ENCODE results near the gene HBB. TPM values are rescaled to one million over a fixed set of nuclear protein-coding genes. Genes with fewer than 3 reads are reported as not detected.
"Not testable (repeated sequence)": the region's sequence is repeated elsewhere in the genome, so short reads cannot be mapped to it uniquely, and the experiment has no call there.

HBB gene
- total RNA-seq, 1 donor from 2014 or later: 100 TPM

GRCh38 chr11:5267033-5267563 is 40.2 kb upstream of the HBB start:
- no peaks in the 10 kb centered on the region for H3K4me1 ChIP-seq
- intact Hi-C loops (cut with micrococcal nuclease): no loop called here
- H3K36me3 ChIP-seq: no peaks in the 10 kb centered on the region
- DNase-seq: no peak
- H3K27ac ChIP-seq (replicated peaks): no peak overlapping the region
- no peak for TF ChIP-seq CTCF (IDR thresholded peaks at IDR 0.05; ENCODE audit: borderline replicate concordance)
- H3K9me3 ChIP-seq (replicated peaks): no peaks in the 10 kb centered on the region
- H3K4me3 ChIP-seq: no peak overlapping the region
- H3K27me3 ChIP-seq (ENCODE audit: low read depth): no peaks in the 10 kb centered on the region

- Histone ChIP-seq H3K4me1 (no peaks in the 10 kb centered on the region), H3K36me3 (no peaks in the 10 kb centered on the region), H3K27ac (replicated peaks) (no peak overlapping the region), H3K9me3 (replicated peaks) (no peaks in the 10 kb centered on the region), H3K27me3 (ENCODE audit: low read depth) (no peaks in the 10 kb centered on the region), H3K4me3 (no peak overlapping the region)
- DNase-seq: no peak
- intact Hi-C loops (cut with micrococcal nuclease): no loop called here
- TF ChIP-seq CTCF (IDR thresholded peaks at IDR 0.05; ENCODE audit: borderline replicate concordance): no peak
Observed at GRCh38 chr11:5266609-5267008, 39.7 kb upstream of the HBB start.

GRCh38 chr11:5265832-5266231 is 39.0 kb upstream of the HBB start:
- intact Hi-C loops (cut with micrococcal nuclease): no loop called here
- DNase-seq: no peak
- no peak for TF ChIP-seq CTCF (IDR thresholded peaks at IDR 0.05; ENCODE audit: borderline replicate concordance)
- Histone ChIP-seq H3K27me3 (ENCODE audit: low read depth) (no peaks in the 10 kb centered on the region), H3K36me3 (no peaks in the 10 kb centered on the region), H3K4me3 (no peak overlapping the region), H3K9me3 (replicated peaks) (no peaks in the 10 kb centered on the region), H3K27ac (replicated peaks) (no peak overlapping the region), H3K4me1 (no peaks in the 10 kb centered on the region)

- H3K27ac ChIP-seq (replicated peaks): no peak overlapping the region
- no peaks in the 10 kb centered on the region for H3K27me3 ChIP-seq (ENCODE audit: low read depth)
- TF ChIP-seq CTCF (IDR thresholded peaks at IDR 0.05; ENCODE audit: borderline replicate concordance): no peak
- H3K4me3 ChIP-seq: no peak overlapping the region
- intact Hi-C loops (cut with micrococcal nuclease): no loop called here
- no peaks in the 10 kb centered on the region for H3K36me3 ChIP-seq
- no peaks in the 10 kb centered on the region for H3K4me1 ChIP-seq
- peaks cover 8% of the 10 kb centered on the region for H3K9me3 ChIP-seq (replicated peaks)
- DNase-seq: no peak
Observed at GRCh38 chr11:5258543-5259262, 31.8 kb upstream of the HBB start.

GRCh38 chr11:5257296-5257695 is 30.4 kb upstream of the HBB start:
- Histone ChIP-seq H3K4me3 (no peak overlapping the region), H3K27ac (replicated peaks) (no peak overlapping the region), H3K9me3 (replicated peaks) (peaks cover 8% of the 10 kb centered on the region), H3K36me3 (no peaks in the 10 kb centered on the region), H3K27me3 (ENCODE audit: low read depth) (no peaks in the 10 kb centered on the region), H3K4me1 (no peaks in the 10 kb centered on the region)
- TF ChIP-seq CTCF (IDR thresholded peaks at IDR 0.05; ENCODE audit: borderline replicate concordance): no peak
- DNase-seq: no peak
- intact Hi-C loops (cut with micrococcal nuclease): no loop called here

GRCh38 chr11:5254646-5255413 is 28.0 kb upstream of the HBB start, which contains the start of gene HBG2:
Gene HBG2 (minus strand): TSS chr11:5254781. CDS start chr11:5254728, 53 bp downstream.
- H3K27me3 ChIP-seq (ENCODE audit: low read depth); H3K4me1 ChIP-seq; H3K4me3 ChIP-seq; DNase-seq; H3K9me3 ChIP-seq (replicated peaks); H3K27ac ChIP-seq (replicated peaks); H3K36me3 ChIP-seq; intact Hi-C loops (cut with micrococcal nuclease): not testable (repeated sequence)

- intact Hi-C loops (cut with micrococcal nuclease); H3K36me3 ChIP-seq; H3K27ac ChIP-seq (replicated peaks); H3K27me3 ChIP-seq (ENCODE audit: low read depth); H3K4me3 ChIP-seq; H3K4me1 ChIP-seq; H3K9me3 ChIP-seq (replicated peaks); DNase-seq: not testable (repeated sequence)
Observed at GRCh38 chr11:5254023-5254422, 27.2 kb upstream of the HBB start.

GRCh38 chr11:5253440-5253839 is 26.6 kb upstream of the HBB start:
- H3K27me3 ChIP-seq (ENCODE audit: low read depth); H3K9me3 ChIP-seq (replicated peaks); intact Hi-C loops (cut with micrococcal nuclease); H3K4me1 ChIP-seq; H3K36me3 ChIP-seq; H3K27ac ChIP-seq (replicated peaks); H3K4me3 ChIP-seq; DNase-seq: not testable (repeated sequence)

Measured in left ventricle myocardium inferior (tissue), 1 donor.